NCI-H526 (cell line): Measurements from ENCODE around the gene FANCL.
"Not testable (repeated sequence)": the region's sequence is repeated elsewhere in the genome, so short reads cannot be mapped to it uniquely, and the experiment has no call there.

ENCODE experiments used
- DNase-seq, 2 experiments: peaks; one replicate each; lab custom pipeline; 2025; lab: John Stamatoyannopoulos, UW

Gene FANCL

GRCh38 chr2:58145769-58146168 is 95.4 kb downstream of the FANCL start:
- DNase-seq, result not testable (repeated sequence)

GRCh38 chr2:58140508-58141072 is 100.5 kb downstream of the FANCL start:
- DNase-seq, result no peak

- DNase-seq, result no peak
These were observed 102.6 kb downstream of the FANCL start for GRCh38 chr2:58138396-58139030.

DNA sequence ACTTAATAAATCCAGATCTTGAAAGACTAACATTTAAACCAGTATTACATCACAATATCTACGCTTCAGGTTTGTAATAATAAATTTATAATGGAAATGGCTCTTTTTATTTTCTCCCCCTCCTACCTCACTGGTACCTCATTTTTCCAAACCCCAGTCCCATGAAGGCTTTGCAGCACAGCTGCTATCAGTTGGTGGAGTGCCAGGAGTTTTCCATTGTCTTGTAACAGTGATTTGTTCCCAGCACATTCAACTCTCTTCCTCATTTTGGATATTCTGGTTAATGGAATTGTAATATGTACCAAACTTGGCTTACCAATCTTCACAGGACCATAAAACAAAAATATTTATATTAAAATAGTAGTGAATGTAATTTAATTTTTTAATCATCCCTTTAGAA is 103.3 kb downstream of the FANCL start:
- no peak for DNase-seq

GRCh38 chr2:58137221-58137620 is 103.9 kb downstream of the FANCL start:
- no peak for DNase-seq

GRCh38 chr2:58135861-58136260 is 105.3 kb downstream of the FANCL start:
- no peak for DNase-seq

DNA sequence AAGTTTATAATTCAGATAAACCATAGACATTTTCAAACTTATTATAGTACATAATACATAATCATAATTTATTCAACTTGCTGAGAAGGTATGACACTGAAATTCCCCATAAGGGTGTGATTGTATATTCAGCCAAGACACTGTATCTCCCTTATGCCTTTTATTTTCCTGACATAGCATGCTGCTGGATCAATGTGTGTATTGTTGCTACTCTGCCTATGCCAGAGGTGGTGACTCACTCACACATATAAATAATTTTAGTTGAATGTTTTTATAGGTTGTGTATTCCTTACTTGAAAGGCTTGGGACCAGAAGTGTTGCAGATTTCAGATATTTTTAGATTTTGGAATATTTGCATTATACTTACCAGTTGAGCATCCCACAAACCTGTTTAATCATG is 107.7 kb downstream of the FANCL start:
- no peak for DNase-seq

DNA sequence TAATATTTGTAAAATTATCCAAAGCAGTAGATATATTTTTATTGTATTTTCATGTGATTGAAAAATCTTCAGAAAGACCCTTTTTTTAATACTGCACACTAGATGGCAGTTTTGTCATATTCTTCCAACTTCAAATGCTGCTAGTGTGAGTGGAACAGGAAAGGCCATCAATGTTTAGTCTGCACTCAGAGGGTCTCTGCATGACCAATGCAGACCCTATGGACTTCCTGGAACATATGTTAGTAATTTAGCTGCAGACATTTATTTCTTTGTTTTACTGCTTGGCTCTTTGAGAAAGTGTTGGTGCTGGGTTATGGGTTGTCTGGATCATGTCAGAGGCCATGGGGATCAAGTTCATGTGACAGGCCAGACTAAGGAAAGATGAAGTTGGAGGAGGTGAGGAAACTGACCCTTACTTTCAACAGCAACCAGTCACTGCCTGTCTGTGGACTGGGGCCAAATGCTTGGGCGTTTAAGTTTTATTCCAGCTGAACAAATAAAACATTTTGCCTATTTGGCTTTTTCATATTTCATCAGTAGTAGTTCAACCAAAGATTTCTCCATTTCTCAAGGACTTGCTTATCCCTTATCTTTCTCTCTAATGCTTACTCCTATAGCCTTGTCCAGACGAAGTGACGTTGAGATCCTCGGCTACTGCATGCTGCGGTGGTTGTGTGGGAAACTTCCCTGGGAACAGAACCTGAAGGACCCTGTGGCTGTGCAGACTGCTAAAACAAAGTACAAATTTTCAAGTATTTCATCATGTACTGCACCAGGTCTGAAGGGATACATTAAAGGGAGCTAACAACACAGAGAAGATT is 109.7 kb downstream of the FANCL start:
- no peak for DNase-seq

GRCh38 chr2:58130238-58130637 is 110.9 kb downstream of the FANCL start:
- no peak for DNase-seq

DNA sequence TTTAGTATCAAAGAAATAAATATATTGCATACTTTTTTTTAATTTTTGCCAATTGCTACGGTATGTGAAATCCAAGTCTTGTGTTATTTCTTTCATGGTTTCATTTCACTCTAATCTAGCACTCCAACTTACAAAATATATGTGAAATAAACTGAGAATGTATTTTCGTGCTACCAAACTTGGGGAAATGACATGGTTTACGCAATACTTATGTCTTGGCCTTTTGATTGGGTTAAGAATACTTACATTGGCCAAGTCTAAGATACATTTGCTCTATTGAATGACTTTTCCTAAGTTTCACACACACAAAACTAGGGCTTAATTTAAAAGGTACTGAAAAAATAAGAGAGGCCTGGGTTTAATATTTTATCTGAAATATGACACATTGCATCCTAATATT is 114.0 kb downstream of the FANCL start:
- DNase-seq, result no peak

DNA sequence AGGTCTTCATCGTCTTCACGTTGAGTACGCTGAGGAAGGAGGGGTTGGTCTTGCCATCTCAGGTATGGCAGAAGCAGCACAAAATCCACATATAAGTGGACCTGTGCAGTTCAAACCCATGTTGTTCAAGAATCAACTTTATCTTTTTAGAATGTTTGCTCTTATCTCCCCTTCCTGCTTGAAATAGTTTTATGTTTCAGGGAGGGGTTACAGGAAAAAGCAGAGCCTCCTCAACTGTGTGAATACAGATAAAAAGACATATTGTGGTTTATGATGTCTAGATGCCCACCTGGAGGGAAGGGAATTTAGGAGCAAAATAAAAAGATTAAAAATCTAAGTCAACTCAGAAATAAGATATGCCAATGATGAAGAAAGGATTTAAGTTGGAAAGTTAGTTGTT is 118.6 kb downstream of the FANCL start:
- no peak for DNase-seq

- DNase-seq, result no peak
These were observed 119.1 kb downstream of the FANCL start for GRCh38 chr2:58122040-58122439.

DNA sequence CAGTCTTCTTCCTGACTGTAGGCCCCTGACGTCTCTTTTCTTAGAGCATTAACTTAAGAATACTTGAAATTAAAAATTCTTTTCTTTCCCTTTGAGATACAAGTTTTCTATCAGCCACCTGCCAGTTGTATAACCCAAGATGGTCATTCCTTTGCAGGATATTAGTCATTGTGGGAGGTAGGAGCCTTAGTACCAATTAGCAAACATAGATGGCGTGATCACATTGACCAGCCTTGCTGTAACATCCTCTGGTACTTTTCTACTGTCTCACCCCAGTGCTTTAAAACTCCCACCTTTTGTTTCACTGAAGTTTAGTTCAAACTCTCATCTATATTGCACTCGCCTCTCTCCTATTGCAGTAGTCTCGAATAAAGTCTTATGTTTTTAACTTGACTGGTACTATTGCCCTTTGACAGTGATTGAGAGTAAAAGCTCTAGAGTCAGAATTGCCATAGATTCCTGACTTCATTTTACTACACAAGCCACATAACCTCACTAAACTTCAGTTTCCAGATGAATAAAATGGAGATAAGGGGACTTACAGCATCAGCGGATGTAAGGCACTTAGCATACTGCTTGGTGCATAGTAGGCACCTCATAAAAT is 120.4 kb downstream of the FANCL start:
- no peak for DNase-seq

DNA sequence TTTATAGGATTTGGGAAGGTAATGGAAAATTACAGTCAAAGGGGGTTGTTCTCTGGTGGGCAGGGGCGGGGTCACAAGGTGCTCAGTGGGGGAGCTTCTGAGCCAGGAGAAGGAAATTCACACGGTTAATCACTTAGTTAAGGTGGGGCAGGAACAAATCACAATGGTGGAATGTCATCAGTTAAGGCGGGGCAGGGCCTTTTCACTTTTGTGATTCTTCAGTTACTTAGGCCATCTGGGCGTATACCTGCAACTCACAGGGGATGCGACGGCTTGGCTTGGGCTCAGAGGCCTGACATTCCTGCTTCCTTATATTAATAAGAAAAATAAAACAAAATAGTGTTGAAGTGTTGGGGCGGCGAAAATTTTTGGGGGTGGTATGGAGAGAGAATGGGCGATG is 127.6 kb downstream of the FANCL start:
- DNase-seq, result not testable (repeated sequence)

DNA sequence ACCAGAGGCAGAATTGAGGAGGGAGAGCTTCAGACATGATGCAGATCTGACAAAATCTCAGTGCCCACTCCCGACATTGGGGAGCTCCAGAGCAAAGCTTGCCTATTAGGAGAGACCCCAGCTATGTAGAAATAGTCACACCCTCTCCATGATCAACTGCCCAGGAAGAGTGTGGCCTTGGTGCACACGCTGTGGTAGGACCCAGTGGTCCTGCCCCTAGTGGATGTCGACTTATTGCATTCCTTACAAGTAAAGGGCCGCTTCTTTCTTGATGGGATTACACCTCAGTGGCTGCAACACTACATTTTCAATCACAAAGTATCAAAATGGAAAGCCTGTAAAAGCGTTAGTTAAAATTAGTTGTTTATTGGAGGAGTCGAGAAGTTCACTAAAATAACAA is 130.4 kb downstream of the FANCL start:
- DNase-seq, result no peak

GRCh38 chr2:58109481-58109880 is 131.6 kb downstream of the FANCL start:
- no peak for DNase-seq
